GM12878 (cell line): ENCODE results near the gene PATJ. TPM values are rescaled to one million over a fixed set of nuclear protein-coding genes. Genes with fewer than 3 reads are reported as not detected.

Source experiments
- ATAC-seq: fragments of 200-7000 bp; cut with Tn5 transposase; 3 replicates; pipeline ENCODE4 v1.9.1; 2020; ENCODE audit warnings: mild to moderate bottlenecking, moderate library complexity
- BruUV-seq: library from RNA; stranded (reverse); fragments of 400-500 nt; replicated peaks from 2 replicates; lab custom pipeline; 2021; lab: Mats Ljungman, UMichigan
- CTCF ChIA-PET: fragments of 300-600 bp; sonication (Branson Sonifier 250); formaldehyde crosslinking; extraction: SDS; loops from one replicate; lab custom pipeline; 2021; ENCODE audit warnings: inconsistent platforms; lab: Yijun Ruan, JAX
- POLR2A ChIA-PET: fragments of 350-600 bp; formaldehyde crosslinking; extraction: SDS; loops from one replicate; lab custom pipeline; 2021; ENCODE audit warnings: inconsistent platforms; lab: Charles Lee
- RAD21 ChIA-PET: fragments of 300-600 bp; sonication (Branson Sonifier 250); formaldehyde crosslinking; loops from one replicate; lab custom pipeline; 2023; ENCODE audit warnings: antibody characterized with exemption; ENCODE audit not compliant: unreplicated experiment; lab: Charles Lee
- SMC1A ChIA-PET: fragments of 300-600 bp; sonication (Branson Sonifier 250); formaldehyde crosslinking; loops from one replicate; lab custom pipeline; 2023; ENCODE audit not compliant: unreplicated experiment, uncharacterized antibody; lab: Charles Lee
- DNase-seq: peaks from one replicate; pipeline ENCODE4 v3.0.0-alpha.2; 2011; ENCODE audit warnings: low read depth, low spot score
- FAIRE-seq: peaks from 3 replicates; lab custom pipeline; 2011; peaks lifted over from hg19 to GRCh38; lab: Jason Lieb, UNC
- H2AFZ ChIP-seq: 2 replicates; pipeline ENCODE4 v1.6.0; 2011; ENCODE audit warnings: low read depth, low read length, control low read depth; ENCODE audit not compliant: control insufficient read depth
- H3K27ac ChIP-seq: 2 replicates; pipeline ENCODE4 v1.5.1; 2011; ENCODE audit warnings: control low read depth; ENCODE audit not compliant: control insufficient read depth, insufficient read depth
- H3K27me3 ChIP-seq, 2 experiments: replicated peaks in 1 of 2; 2 replicates each; pipeline versions ENCODE4 v1.6.0 to v1.6.1; 2011; ENCODE audit warnings: low read length in 1 of 2; ENCODE audit not compliant: control insufficient read depth in 2 of 2, insufficient read depth in 2 of 2
- H3K36me3 ChIP-seq, 2 experiments: 2 replicates each; pipeline ENCODE4 v1.5.1; 2011; ENCODE audit warnings: low read length in 1 of 2; ENCODE audit not compliant: control insufficient read depth in 2 of 2, insufficient read depth in 2 of 2
- H3K4me1 ChIP-seq: 2 replicates; pipeline ENCODE4 v1.6.1; 2011; ENCODE audit warnings: mild to moderate bottlenecking, low read length, moderate library complexity, mixed read lengths; ENCODE audit not compliant: control insufficient read depth, insufficient read depth
- H3K4me2 ChIP-seq: 2 replicates; pipeline ENCODE4 v1.6.0; 2011; ENCODE audit warnings: control low read depth; ENCODE audit not compliant: control insufficient read depth, insufficient read depth
- H3K4me3 ChIP-seq: fragments of 200-600 bp; sonication (generic); 2 replicates; pipeline ENCODE4 v1.5.1; 2016
- H3K79me2 ChIP-seq: 2 replicates; pipeline ENCODE4 v1.6.0; 2011; ENCODE audit warnings: low read length; ENCODE audit not compliant: control insufficient read depth, insufficient read depth
- H3K9ac ChIP-seq: 2 replicates; pipeline ENCODE4 v1.8.0; 2011; ENCODE audit warnings: low read length, control low read depth, mixed read lengths; ENCODE audit not compliant: control insufficient read depth, insufficient read depth
- H3K9me3 ChIP-seq: replicated peaks from 3 replicates; pipeline ENCODE4 v1.5.1; 2011; ENCODE audit warnings: mild to moderate bottlenecking, low read length; ENCODE audit not compliant: control insufficient read depth, insufficient read depth
- H4K20me1 ChIP-seq: 2 replicates; pipeline ENCODE4 v1.6.0; 2011; ENCODE audit not compliant: control insufficient read depth, insufficient read depth
- ASH2L ChIP-seq: fragments of 300-600, 200-600 bp; sonication (generic); IDR thresholded peaks from 2 replicates; pipeline ENCODE4 v1.6.1; 2017; ENCODE audit warnings: low read depth, mild to moderate bottlenecking, borderline replicate concordance
- CBX5 ChIP-seq: sonication (generic); IDR thresholded peaks from 2 replicates; pipeline ENCODE4 v1.6.1; 2016; ENCODE audit warnings: low read depth, moderate library complexity, mild to moderate bottlenecking, inconsistent platforms
- CEBPZ ChIP-seq: fragments of 150-350 bp; IDR thresholded peaks from 2 replicates; pipeline ENCODE4 v1.6.1; 2016; ENCODE audit warnings: low read depth, low read length
- JUNB ChIP-seq: IDR thresholded peaks from 2 replicates; pipeline ENCODE4 v1.6.1; 2016; ENCODE audit warnings: antibody characterized with exemption, mild to moderate bottlenecking
- MLLT1 ChIP-seq: fragments of 450-650 bp; IDR thresholded peaks from 2 replicates; pipeline ENCODE4 v1.6.1; 2016; ENCODE audit warnings: mild to moderate bottlenecking
- NFXL1 ChIP-seq: fragments of 450-650 bp; IDR thresholded peaks from 2 replicates; pipeline ENCODE4 v1.6.1; 2017; ENCODE audit warnings: antibody characterized with exemption, mild to moderate bottlenecking, borderline replicate concordance
- NR2F1 ChIP-seq: fragments of 450-650 bp; conservative IDR thresholded peaks from 2 replicates; pipeline ENCODE4 v1.6.1; 2017; ENCODE audit warnings: mild to moderate bottlenecking
- PBX3 ChIP-seq: IDR thresholded peaks from 2 replicates; pipeline ENCODE4 v1.6.1; 2011; ENCODE audit warnings: mild to moderate bottlenecking, low read depth, low read length, moderate library complexity; ENCODE audit not compliant: insufficient replicate concordance
- POU2F2 ChIP-seq: IDR thresholded peaks from 3 replicates; pipeline ENCODE4 v1.6.1; 2011; ENCODE audit warnings: low read depth, mild to moderate bottlenecking, low read length, borderline replicate concordance
- RB1 ChIP-seq: fragments of 450-650 bp; formaldehyde crosslinking; IDR thresholded peaks from 2 replicates; pipeline ENCODE4 v1.6.1; 2017; ENCODE audit warnings: mild to moderate bottlenecking, borderline replicate concordance
- SMC3 ChIP-seq: IDR thresholded peaks from 2 replicates; pipeline ENCODE4 v1.6.1; 2011; ENCODE audit warnings: low read length, improper control_type of control experiment, borderline replicate concordance
- WGBS: methylation state at CpG from one replicate; pipeline ENCODE4 v1.1.6; 2016; ENCODE audit warnings: low lambda C conversion rate; ENCODE audit not compliant: insufficient replicate concordance, insufficient coverage; ENCODE audit errors: missing lambda C conversion rate; 5-methylcytosine and 5-hydroxymethylcytosine counted together
- in situ Hi-C: fragments of 300-500 bp; cut with MboI; formaldehyde crosslinking; loops from 9 replicates; pipeline ENCODE4 v1.14.3; 2018; ENCODE audit warnings: mixed read lengths
- intact Hi-C: fragments of 100-400 bp; cut with micrococcal nuclease; formaldehyde crosslinking; loops from one replicate; pipeline ENCODE4 v1.14.2; 2022; ENCODE audit not compliant: unreplicated experiment
- polyA plus RNA-seq, 11 experiments: library from polyadenylated mRNA; depleted of rRNA in 4 of 11; unstranded in 6 of 11; stranded (reverse) in 5 of 11; fragments of >200 nt; fragmentation: Nextera tagmentation in 4 of 11; fragmentation: Illumina TruSeq in 1 of 11; extraction: Ambion mirVana in 4 of 11; extraction: Trizol in 1 of 11; gene quantifications; 1 replicate in 1 of 11; 2 replicates in 10 of 11; pipeline versions ENCODE4 v1.2.1 to v1.2.3, GENCODE V29; 2011 to 2016; ENCODE audit warnings: inconsistent platforms in 2 of 11, missing spikeins in 2 of 11, low read depth in 1 of 11
- total RNA-seq, 4 experiments: library from RNA; depleted of rRNA in 3 of 4; stranded (reverse); fragments of >200 nt in 3 of 4; fragmentation: Illumina TruSeq in 1 of 4; extraction: Trizol in 1 of 4; gene quantifications; 2 replicates each; pipeline versions ENCODE4 v1.2.1 to v1.2.3, GENCODE V29; 2013 to 2021

The PATJ gene
- total and polyA plus RNA-seq, 10 of the 15 experiments (the other 5 are each of a cell fraction or from before 2014, with no cell fraction given) = 2.8 to 13.9 (median 6.9) TPM

GRCh38 chr1:61921435-61921834 is 179.2 kb downstream of the PATJ start (continued):
- no peak for TF ChIP-seq RB1
- no peak for TF ChIP-seq NR2F1
- no peak for TF ChIP-seq CBX5
- TF ChIP-seq NFXL1 = no peak
- no peak for TF ChIP-seq SMC3
- TF ChIP-seq CEBPZ = no peak

- no TSS peak for BruUV-seq
- Histone ChIP-seq H3K27me3 (no peaks in the 10 kb centered on the region), H3K79me2 (no peaks in the 10 kb centered on the region), H3K9ac (no peak overlapping the region), H3K36me3 (no peaks in the 10 kb centered on the region), H2AFZ (no peak overlapping the region), H4K20me1 (no peaks in the 10 kb centered on the region), H3K4me3 (no peak overlapping the region), H3K27ac (no peak overlapping the region), H3K4me2 (no peak overlapping the region)
- SMC1A ChIA-PET = no interaction called here
- RAD21 ChIA-PET = no interaction called here
- TF ChIP-seq ASH2L (no peak), MLLT1 (no peak), JUNB (peak; percentile 31; the same call in 1 of the 2 replicates), PBX3 (no peak), POU2F2 (no peak)
- TF ChIP-seq, all 136 proteins: peak for 1
- ChIA-PET POLR2A (interaction anchor here (0.6 kb wide), 1 partner anchor 10 kb away, joined by 7 read pairs; no protein-coding TSS in a partner anchor), CTCF (no interaction called here)
- 63% methylated on average over 3 of the region's 3 CpGs for WGBS
- intact Hi-C loops (no loop called here), in situ Hi-C loops (no loop called here)
- FAIRE-seq (no peak), DNase-seq (no peak), ATAC-seq (peak; percentile 39)
- no peaks in the 10 kb centered on the region for H3K9me3 ChIP-seq
- H3K4me1 ChIP-seq = no peaks in the 10 kb centered on the region
Measured at GRCh38 chr1:61922950-61923480, 180.7 kb downstream of the PATJ start.
